RPMI7951 (cell line): ENCODE measurements around the gene RAPGEF3. TPM values are rescaled to one million over a fixed set of nuclear protein-coding genes. Genes with fewer than 3 reads are reported as not detected.

Experiments used
- DNase-seq: peaks from one replicate; pipeline ENCODE4 v3.0.0-alpha.2; 2012; ENCODE audit warnings: low read depth
- total RNA-seq: library from RNA; depleted of rRNA; stranded (reverse); fragments of >200 nt; shearing (Covaris generic); gene quantifications from 2 replicates; pipeline ENCODE4 v1.2.3, GENCODE V29; 2014

Gene RAPGEF3
- total RNA-seq, 1 experiment from 2014 or later = 0.48 TPM

- no peak for DNase-seq
Observed at GRCh38 chr12:47743311-47743860, 15.3 kb downstream of the RAPGEF3 start.

- DNase-seq = peak; percentile 21
Observed at GRCh38 chr12:47742253-47742825, 16.3 kb downstream of the RAPGEF3 start.

GRCh38 chr12:47741340-47741703 is 17.4 kb downstream of the RAPGEF3 start:
- peak; percentile 86 for DNase-seq

GRCh38 chr12:47740606-47741339 is 17.9 kb downstream of the RAPGEF3 start:
- no peak for DNase-seq

- DNase-seq = no peak
Observed at GRCh38 chr12:47739979-47740378, 18.7 kb downstream of the RAPGEF3 start.

GRCh38 chr12:47739297-47739696 is 19.4 kb downstream of the RAPGEF3 start:
- no peak for DNase-seq

GRCh38 chr12:47737936-47738594 is 20.6 kb downstream of the RAPGEF3 start:
- DNase-seq = no peak

- peak; percentile 97 for DNase-seq
Observed at GRCh38 chr12:47736877-47737676, 21.6 kb downstream of the RAPGEF3 start.

- peak; percentile 11 for DNase-seq
Observed at GRCh38 chr12:47736216-47736615, 22.5 kb downstream of the RAPGEF3 start.

GRCh38 chr12:47735649-47736048 is 23.0 kb downstream of the RAPGEF3 start:
- DNase-seq = no peak

GRCh38 chr12:47734725-47735480 is 23.8 kb downstream of the RAPGEF3 start:
- no peak for DNase-seq

GRCh38 chr12:47733142-47733541 is 25.5 kb downstream of the RAPGEF3 start:
- DNase-seq = peak; percentile 14

- DNase-seq = no peak
Observed at GRCh38 chr12:47732504-47732903, 26.2 kb downstream of the RAPGEF3 start.

GRCh38 chr12:47731723-47732122 is 27.0 kb downstream of the RAPGEF3 start:
- DNase-seq = no peak

GRCh38 chr12:47730341-47730744 is 28.3 kb downstream of the RAPGEF3 start:
- DNase-seq = peak; percentile 91

GRCh38 chr12:47729233-47729632 is 29.4 kb downstream of the RAPGEF3 start:
- peak; percentile 94 for DNase-seq

GRCh38 chr12:47725893-47726292 is 32.8 kb downstream of the RAPGEF3 start:
- DNase-seq = peak; percentile 65

GRCh38 chr12:47725091-47725772 is 33.4 kb downstream of the RAPGEF3 start, which contains the start of gene ENDOU:
TSS of gene ENDOU (minus strand) at chr12:47725490. CDS start at chr12:47725413, 77 bp downstream.
- DNase-seq = no peak

- DNase-seq = no peak
Observed at GRCh38 chr12:47722941-47723631, 35.6 kb downstream of the RAPGEF3 start.
